Right lobe of liver (tissue), 6 donors: ENCODE results near the gene PDGFB. TPM values are rescaled to one million over a fixed set of nuclear protein-coding genes. Genes with fewer than 3 reads are reported as not detected.

Experiments used
- ATAC-seq, 4 donors: fragments of 200-7000 bp; cut with Tn5 transposase; one replicate each; pipeline ENCODE4 v1.9.1; 2020; ENCODE audit warnings: mild to moderate bottlenecking in 4 of 4, moderate library complexity in 4 of 4
- DNase-seq, 3 donors: peaks; one replicate each; pipeline ENCODE4 v3.0.0-alpha.2; 2020
- H3K27ac ChIP-seq, 3 donors: fragments of 200-600 bp; one replicate each; pipeline ENCODE4 v1.8.0; 2022
- H3K27me3 ChIP-seq, 2 donors: fragments of 200-600 bp; one replicate each; pipeline ENCODE4 v1.8.0; 2022
- H3K36me3 ChIP-seq, 4 donors: fragments of 200-600 bp; sonication (generic) in 1 of 4; one replicate each; pipeline versions ENCODE4 v1.5.1 to v1.8.0; 2017 to 2022; ENCODE audit warnings: control low read depth in 1 of 4
- H3K4me1 ChIP-seq, 4 donors: fragments of 200-600 bp; sonication (generic) in 1 of 4; one replicate each; pipeline versions ENCODE4 v1.5.1 to v1.8.0; 2017 to 2022; ENCODE audit warnings: control low read depth in 1 of 4
- H3K4me3 ChIP-seq, 3 donors: fragments of 200-600 bp; one replicate each; pipeline ENCODE4 v1.8.0; 2022
- H3K9me3 ChIP-seq, 4 donors: fragments of 200-600 bp; sonication (generic) in 1 of 4; one replicate each; pipeline versions ENCODE4 v1.5.1 to v1.8.0; 2017 to 2022; ENCODE audit warnings: control low read depth in 1 of 4
- POLR2A ChIP-seq: fragments of 450-650 bp; IDR thresholded peaks from one replicate; pipeline ENCODE4 v1.6.1; 2017; ENCODE audit warnings: antibody characterized with exemption, mild to moderate bottlenecking
- WGBS: methylation state at CpG from one replicate; pipeline ENCODE4 v1.1.6; 2018; ENCODE audit warnings: low coverage, low lambda C conversion rate; ENCODE audit not compliant: insufficient coverage; ENCODE audit errors: missing lambda C conversion rate; 5-methylcytosine and 5-hydroxymethylcytosine counted together
- intact Hi-C, 2 donors: fragments of 100-400 bp; cut with DNase I; formaldehyde crosslinking; loops; one replicate each; pipeline versions ENCODE4 v1.11.2 to v1.14.1; 2022
- total RNA-seq, 6 experiments: library from RNA; depleted of rRNA in 2 of 6; stranded (reverse); fragments of >200 nt in 2 of 6; fragmentation: NEBNext Ultra II Directional in 3 of 6; extraction: Animal tissue kit (Norgen Biotek cat#: 25700) in 3 of 6; gene quantifications; one replicate each; pipeline versions ENCODE4 v1.1.0 to v1.2.4, GENCODE V29; 2016 to 2023
- TF ChIP-seq, protein P1 (sequence below), 4 donors: fragments of 200-600 bp in 3 of 4; fragments of 450-650 bp in 1 of 4; IDR thresholded peaks; one replicate each; pipeline versions ENCODE4 v1.5.1 to v1.8.0; 2016 to 2022; ENCODE audit warnings: antibody characterized with exemption in 4 of 4, mild to moderate bottlenecking in 2 of 4
- donor health status: DM: no; HTN: yes; CAD: no.
- donor health status: DM: no; HTN: no; CAD: no.
- donor health status: DM: no; HTN: no; CAD: no.
- donor health status: DM: no; HTN: yes; CAD: no.
- donor health status: DM: no; HTN: yes; CAD: no.

Gene PDGFB
- total RNA-seq, 6 experiments from 2014 or later = 0.90 to 10.2 (median 3.3) TPM

DNA sequence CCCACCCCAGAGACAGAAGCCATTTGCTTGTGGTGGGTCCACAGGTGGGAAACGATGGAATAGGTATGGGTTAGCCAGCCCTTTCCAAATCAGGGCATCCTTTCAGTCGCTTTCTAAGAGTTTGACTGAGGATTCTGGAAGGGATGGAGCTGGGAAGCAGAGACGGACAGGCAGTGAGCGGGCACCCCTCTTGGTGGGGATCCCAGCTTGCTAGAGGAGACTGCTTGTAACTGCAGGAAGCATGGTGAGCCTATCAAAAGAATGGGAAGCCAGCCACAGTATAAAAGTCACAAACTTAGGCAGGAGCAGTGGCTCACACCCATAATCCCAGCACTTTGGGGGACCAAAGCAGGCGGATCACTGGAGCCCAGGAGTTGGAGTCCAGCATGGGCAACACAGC lies 6.1 kb upstream of the PDGFB start:
- Histone ChIP-seq H3K9me3 (no peaks in the 10 kb centered on the region), H3K27me3 (no peaks in the 10 kb centered on the region), H3K4me1 (peaks cover 0 to 4% (median 2%) of the 10 kb centered on the region in 4 donors), H3K27ac (no peak overlapping the region), H3K4me3 (no peak overlapping the region), H3K36me3 (no peaks in the 10 kb centered on the region)
- no peak for DNase-seq
- intact Hi-C loops = no loop called here
- WGBS = 84% methylated on average over 3 of the region's 5 CpGs
- no peak for TF ChIP-seq POLR2A
- TF ChIP-seq, protein P1, sequence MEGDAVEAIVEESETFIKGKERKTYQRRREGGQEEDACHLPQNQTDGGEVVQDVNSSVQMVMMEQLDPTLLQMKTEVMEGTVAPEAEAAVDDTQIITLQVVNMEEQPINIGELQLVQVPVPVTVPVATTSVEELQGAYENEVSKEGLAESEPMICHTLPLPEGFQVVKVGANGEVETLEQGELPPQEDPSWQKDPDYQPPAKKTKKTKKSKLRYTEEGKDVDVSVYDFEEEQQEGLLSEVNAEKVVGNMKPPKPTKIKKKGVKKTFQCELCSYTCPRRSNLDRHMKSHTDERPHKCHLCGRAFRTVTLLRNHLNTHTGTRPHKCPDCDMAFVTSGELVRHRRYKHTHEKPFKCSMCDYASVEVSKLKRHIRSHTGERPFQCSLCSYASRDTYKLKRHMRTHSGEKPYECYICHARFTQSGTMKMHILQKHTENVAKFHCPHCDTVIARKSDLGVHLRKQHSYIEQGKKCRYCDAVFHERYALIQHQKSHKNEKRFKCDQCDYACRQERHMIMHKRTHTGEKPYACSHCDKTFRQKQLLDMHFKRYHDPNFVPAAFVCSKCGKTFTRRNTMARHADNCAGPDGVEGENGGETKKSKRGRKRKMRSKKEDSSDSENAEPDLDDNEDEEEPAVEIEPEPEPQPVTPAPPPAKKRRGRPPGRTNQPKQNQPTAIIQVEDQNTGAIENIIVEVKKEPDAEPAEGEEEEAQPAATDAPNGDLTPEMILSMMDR (IDR thresholded peaks at IDR 0.05) = no peak
- no peak for ATAC-seq

DNA sequence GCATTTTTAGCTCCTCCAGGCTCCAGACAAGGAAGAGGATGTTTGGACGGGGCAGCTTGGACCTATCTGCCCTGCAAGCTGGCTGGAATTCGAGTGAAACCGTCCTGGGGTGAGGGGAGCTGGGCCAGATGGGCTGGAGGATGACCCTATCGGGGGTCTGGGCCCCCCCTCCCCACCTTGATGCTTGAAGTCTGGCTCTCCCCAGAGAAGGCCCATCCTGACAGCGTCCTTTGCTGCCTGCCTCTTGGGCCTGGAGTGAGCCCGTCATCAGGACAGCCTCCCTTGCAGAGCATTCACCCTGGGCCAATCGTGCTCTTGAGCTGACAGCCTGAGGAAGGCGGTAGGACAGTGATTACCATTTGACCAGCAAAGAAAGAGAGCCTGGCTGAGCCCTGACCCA lies 5.3 kb upstream of the PDGFB start:
- no peak for TF ChIP-seq POLR2A
- TF ChIP-seq, protein P1 (IDR thresholded peaks at IDR 0.05) = no peak
- no peak overlapping the region for H3K27ac ChIP-seq
- WGBS = 5% methylated on average over 3 of the region's 8 CpGs
- ATAC-seq (no peak), DNase-seq (no peak)
- no peaks in the 10 kb centered on the region for H3K27me3 ChIP-seq
- H3K4me3 ChIP-seq = no peak overlapping the region
- intact Hi-C loops = no loop called here
- H3K4me1 ChIP-seq = peaks cover 0 to 4% (median 2%) of the 10 kb centered on the region in 4 donors
- H3K9me3 ChIP-seq = no peaks in the 10 kb centered on the region
- H3K36me3 ChIP-seq = no peaks in the 10 kb centered on the region

DNA sequence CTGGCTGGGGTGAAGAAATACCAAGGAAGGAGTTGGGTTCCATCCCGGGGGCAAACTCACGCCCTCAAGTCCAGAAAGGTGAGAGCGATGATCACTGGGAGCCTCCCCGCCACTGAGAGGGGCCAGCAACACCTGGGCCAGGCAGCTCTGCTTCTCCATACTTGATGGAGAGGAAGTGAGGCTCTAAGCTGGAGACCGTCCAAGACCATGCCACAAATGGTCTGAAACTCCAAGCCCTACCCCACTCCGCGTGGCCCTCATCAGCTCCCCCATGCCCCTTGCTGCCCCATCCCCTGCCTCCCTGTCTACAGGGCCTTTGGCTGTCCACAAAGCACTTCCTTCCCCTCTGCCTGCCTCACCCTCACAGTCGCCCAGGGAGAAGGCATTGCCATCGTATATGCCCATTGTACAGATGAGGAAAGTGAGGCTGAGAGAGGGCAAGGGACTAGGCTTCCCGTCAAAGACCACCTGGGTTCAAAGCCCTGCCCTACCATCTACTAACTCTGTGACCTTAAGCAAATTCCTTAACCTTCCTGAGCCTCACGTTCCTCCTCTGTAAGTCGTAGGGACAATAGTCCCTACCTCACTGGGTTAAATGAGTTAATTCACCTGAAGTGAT lies 4.4 kb upstream of the PDGFB start:
- Histone ChIP-seq H3K36me3 (no peaks in the 10 kb centered on the region), H3K4me1 (peaks cover 0 to 5% (median 2%) of the 10 kb centered on the region in 4 donors), H3K9me3 (no peaks in the 10 kb centered on the region), H3K4me3 (no peak overlapping the region), H3K27ac (no peak overlapping the region), H3K27me3 (no peaks in the 10 kb centered on the region)
- DNase-seq (no peak), ATAC-seq (no peak)
- 73% methylated on average over 5 of the region's 12 CpGs for WGBS
- intact Hi-C loops = loop anchor here in 1 of 2 donors (10.0 kb wide), 1 partner anchor 66 kb away; the partner anchor contains the start of gene RPL3
- TF ChIP-seq POLR2A = no peak
- TF ChIP-seq, protein P1 (IDR thresholded peaks at IDR 0.05) = no peak

GRCh38 chr22:39248254-39248653 lies 3.5 kb upstream of the PDGFB start:
- Histone ChIP-seq H3K27me3 (no peaks in the 10 kb centered on the region), H3K9me3 (no peaks in the 10 kb centered on the region), H3K4me3 (no peak overlapping the region), H3K36me3 (no peaks in the 10 kb centered on the region), H3K27ac (no peak overlapping the region), H3K4me1 (peaks cover 0 to 9% (median under 1%) of the 10 kb centered on the region in 4 donors)
- ATAC-seq = no peak
- no peak for DNase-seq
- intact Hi-C loops = loop anchor here in 1 of 2 donors (10.0 kb wide), 1 partner anchor 67 kb away; the partner anchor contains the start of gene RPL3
- TF ChIP-seq, protein P1 (IDR thresholded peaks at IDR 0.05) = no peak
- TF ChIP-seq POLR2A = no peak
- 21% methylated on average over 2 of the region's 5 CpGs for WGBS
